RKO (cell line): ENCODE data around the gene ASAP2.

Experiments used
- DNase-seq: peaks from one replicate; pipeline ENCODE4 v3.0.0-alpha.2; 2016; ENCODE audit warnings: low spot score

The ASAP2 gene

GRCh38 chr2:9231291-9232165, 24.9 kb downstream of the ASAP2 start:
- no peak for DNase-seq

- DNase-seq, result no peak
Measured at GRCh38 chr2:9232166-9232479, 25.5 kb downstream of the ASAP2 start.

- DNase-seq, result no peak
Measured at GRCh38 chr2:9232886-9233285, 26.3 kb downstream of the ASAP2 start.

GRCh38 chr2:9234680-9235146, 28.1 kb downstream of the ASAP2 start:
- DNase-seq, result peak; percentile 99

- DNase-seq, result peak; percentile 24
Measured at GRCh38 chr2:9235147-9236044, 28.8 kb downstream of the ASAP2 start.

- DNase-seq, result peak; percentile 45
Measured at GRCh38 chr2:9236045-9236344, 29.4 kb downstream of the ASAP2 start.

- peak; percentile 15 for DNase-seq
Measured at GRCh38 chr2:9236867-9237266, 30.3 kb downstream of the ASAP2 start.

- DNase-seq, result no peak
Measured at GRCh38 chr2:9237831-9238230, 31.2 kb downstream of the ASAP2 start.

- DNase-seq, result no peak
Measured at GRCh38 chr2:9238591-9239326, 32.1 kb downstream of the ASAP2 start.

GRCh38 chr2:9239616-9240015, 33.0 kb downstream of the ASAP2 start:
- DNase-seq, result no peak

GRCh38 chr2:9240745-9241144, 34.1 kb downstream of the ASAP2 start:
- no peak for DNase-seq

GRCh38 chr2:9241233-9241632, 34.6 kb downstream of the ASAP2 start:
- DNase-seq, result no peak

- no peak for DNase-seq
Measured at GRCh38 chr2:9243357-9243756, 36.7 kb downstream of the ASAP2 start.

GRCh38 chr2:9244985-9245544, 38.5 kb downstream of the ASAP2 start:
- DNase-seq, result no peak

- DNase-seq, result no peak
Measured at GRCh38 chr2:9247177-9247576, 40.6 kb downstream of the ASAP2 start.

GRCh38 chr2:9247786-9248185, 41.2 kb downstream of the ASAP2 start:
- DNase-seq, result no peak

GRCh38 chr2:9248363-9248762, 41.8 kb downstream of the ASAP2 start:
- no peak for DNase-seq

- DNase-seq, result no peak
Measured at GRCh38 chr2:9249020-9249800, 42.6 kb downstream of the ASAP2 start.

- no peak for DNase-seq
Measured at GRCh38 chr2:9250091-9250490, 43.5 kb downstream of the ASAP2 start.

- no peak for DNase-seq
Measured at GRCh38 chr2:9250498-9251153, 44.0 kb downstream of the ASAP2 start.
